ENCODE data around the gene ZNF853.

The ZNF853 gene

DNA sequence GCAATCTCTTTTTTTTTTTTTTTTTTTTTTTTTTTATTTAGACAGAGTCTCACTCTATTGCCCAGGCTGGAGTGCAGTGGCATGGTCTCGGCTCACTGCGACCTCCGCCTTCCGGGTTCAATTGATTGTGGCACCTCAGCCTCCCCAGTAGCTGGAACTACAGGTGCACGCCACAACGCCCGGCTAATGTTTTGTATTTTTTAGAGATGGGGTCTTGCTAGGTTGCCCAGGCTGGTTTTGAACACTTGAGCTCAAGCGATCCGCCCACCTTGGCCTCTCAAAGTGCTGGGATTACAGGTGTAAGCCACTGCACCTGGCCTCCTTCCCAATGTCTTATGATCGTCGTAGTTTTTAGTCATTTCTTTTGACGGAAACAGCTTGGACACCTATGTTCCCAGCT is 6.6 kb upstream of the ZNF853 start:
- DNase-seq (ENCODE audit: low read depth in 1 of 2, low spot score in 1 of 2) = no peak

GRCh38 chr7:6612819-6613218 is 2.6 kb upstream of the ZNF853 start:
- no peak for DNase-seq (ENCODE audit: low read depth in 1 of 2, low spot score in 1 of 2)
- Histone ChIP-seq H3K4me3 (replicated peaks; ENCODE audit: insufficient read depth, low read length) (no peak overlapping the region), H3K27me3 (ENCODE audit: insufficient read depth, poor library complexity, severe bottlenecking) (peaks cover 24% of the 10 kb centered on the region), H3K27ac (replicated peaks) (no peak overlapping the region)
- TF ChIP-seq SPI1 (IDR thresholded peaks at IDR 0.05; ENCODE audit: borderline replicate concordance, low read depth) (no peak), GABPA (IDR thresholded peaks at IDR 0.05; ENCODE audit: low read depth) (no peak), POLR2AphosphoS5 (IDR thresholded peaks at IDR 0.05; ENCODE audit: low read depth) (no peak)
- TF ChIP-seq, protein P1, sequence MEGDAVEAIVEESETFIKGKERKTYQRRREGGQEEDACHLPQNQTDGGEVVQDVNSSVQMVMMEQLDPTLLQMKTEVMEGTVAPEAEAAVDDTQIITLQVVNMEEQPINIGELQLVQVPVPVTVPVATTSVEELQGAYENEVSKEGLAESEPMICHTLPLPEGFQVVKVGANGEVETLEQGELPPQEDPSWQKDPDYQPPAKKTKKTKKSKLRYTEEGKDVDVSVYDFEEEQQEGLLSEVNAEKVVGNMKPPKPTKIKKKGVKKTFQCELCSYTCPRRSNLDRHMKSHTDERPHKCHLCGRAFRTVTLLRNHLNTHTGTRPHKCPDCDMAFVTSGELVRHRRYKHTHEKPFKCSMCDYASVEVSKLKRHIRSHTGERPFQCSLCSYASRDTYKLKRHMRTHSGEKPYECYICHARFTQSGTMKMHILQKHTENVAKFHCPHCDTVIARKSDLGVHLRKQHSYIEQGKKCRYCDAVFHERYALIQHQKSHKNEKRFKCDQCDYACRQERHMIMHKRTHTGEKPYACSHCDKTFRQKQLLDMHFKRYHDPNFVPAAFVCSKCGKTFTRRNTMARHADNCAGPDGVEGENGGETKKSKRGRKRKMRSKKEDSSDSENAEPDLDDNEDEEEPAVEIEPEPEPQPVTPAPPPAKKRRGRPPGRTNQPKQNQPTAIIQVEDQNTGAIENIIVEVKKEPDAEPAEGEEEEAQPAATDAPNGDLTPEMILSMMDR (IDR thresholded peaks at IDR 0.05; ENCODE audit: insufficient read depth, low read length) = no peak
- TF ChIP-seq, protein P2, sequence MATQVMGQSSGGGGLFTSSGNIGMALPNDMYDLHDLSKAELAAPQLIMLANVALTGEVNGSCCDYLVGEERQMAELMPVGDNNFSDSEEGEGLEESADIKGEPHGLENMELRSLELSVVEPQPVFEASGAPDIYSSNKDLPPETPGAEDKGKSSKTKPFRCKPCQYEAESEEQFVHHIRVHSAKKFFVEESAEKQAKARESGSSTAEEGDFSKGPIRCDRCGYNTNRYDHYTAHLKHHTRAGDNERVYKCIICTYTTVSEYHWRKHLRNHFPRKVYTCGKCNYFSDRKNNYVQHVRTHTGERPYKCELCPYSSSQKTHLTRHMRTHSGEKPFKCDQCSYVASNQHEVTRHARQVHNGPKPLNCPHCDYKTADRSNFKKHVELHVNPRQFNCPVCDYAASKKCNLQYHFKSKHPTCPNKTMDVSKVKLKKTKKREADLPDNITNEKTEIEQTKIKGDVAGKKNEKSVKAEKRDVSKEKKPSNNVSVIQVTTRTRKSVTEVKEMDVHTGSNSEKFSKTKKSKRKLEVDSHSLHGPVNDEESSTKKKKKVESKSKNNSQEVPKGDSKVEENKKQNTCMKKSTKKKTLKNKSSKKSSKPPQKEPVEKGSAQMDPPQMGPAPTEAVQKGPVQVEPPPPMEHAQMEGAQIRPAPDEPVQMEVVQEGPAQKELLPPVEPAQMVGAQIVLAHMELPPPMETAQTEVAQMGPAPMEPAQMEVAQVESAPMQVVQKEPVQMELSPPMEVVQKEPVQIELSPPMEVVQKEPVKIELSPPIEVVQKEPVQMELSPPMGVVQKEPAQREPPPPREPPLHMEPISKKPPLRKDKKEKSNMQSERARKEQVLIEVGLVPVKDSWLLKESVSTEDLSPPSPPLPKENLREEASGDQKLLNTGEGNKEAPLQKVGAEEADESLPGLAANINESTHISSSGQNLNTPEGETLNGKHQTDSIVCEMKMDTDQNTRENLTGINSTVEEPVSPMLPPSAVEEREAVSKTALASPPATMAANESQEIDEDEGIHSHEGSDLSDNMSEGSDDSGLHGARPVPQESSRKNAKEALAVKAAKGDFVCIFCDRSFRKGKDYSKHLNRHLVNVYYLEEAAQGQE (IDR thresholded peaks at IDR 0.05; ENCODE audit: insufficient replicate concordance, low read depth) = no peak

More for the DNA sequence above, 6.6 kb upstream of the ZNF853 start:
- Histone ChIP-seq H3K4me3 (replicated peaks; ENCODE audit: insufficient read depth, low read length) (no peak overlapping the region), H3K27ac (replicated peaks) (no peak overlapping the region), H3K27me3 (ENCODE audit: insufficient read depth, poor library complexity, severe bottlenecking) (peaks cover under 1% of the 10 kb centered on the region)
- no peak for TF ChIP-seq POLR2AphosphoS5 (IDR thresholded peaks at IDR 0.05; ENCODE audit: low read depth)
- TF ChIP-seq, protein P1 (IDR thresholded peaks at IDR 0.05; ENCODE audit: insufficient read depth, low read length) = no peak
- TF ChIP-seq SPI1 (IDR thresholded peaks at IDR 0.05; ENCODE audit: borderline replicate concordance, low read depth) = no peak
- TF ChIP-seq, protein P2 (IDR thresholded peaks at IDR 0.05; ENCODE audit: insufficient replicate concordance, low read depth) = no peak
- TF ChIP-seq GABPA (IDR thresholded peaks at IDR 0.05; ENCODE audit: low read depth) = no peak

- TF ChIP-seq, protein P2 (IDR thresholded peaks at IDR 0.05; ENCODE audit: insufficient replicate concordance, low read depth) = no peak
- no peak for TF ChIP-seq GABPA (IDR thresholded peaks at IDR 0.05; ENCODE audit: low read depth)
- TF ChIP-seq, protein P1 (IDR thresholded peaks at IDR 0.05; ENCODE audit: insufficient read depth, low read length) = no peak
- no peak for TF ChIP-seq SPI1 (IDR thresholded peaks at IDR 0.05; ENCODE audit: borderline replicate concordance, low read depth)
- no peak for TF ChIP-seq POLR2AphosphoS5 (IDR thresholded peaks at IDR 0.05; ENCODE audit: low read depth)
- Histone ChIP-seq H3K27ac (replicated peaks) (no peak overlapping the region), H3K27me3 (ENCODE audit: insufficient read depth, poor library complexity, severe bottlenecking) (peaks cover 24% of the 10 kb centered on the region), H3K4me3 (replicated peaks; ENCODE audit: insufficient read depth, low read length) (no peak overlapping the region)
- no peak for DNase-seq (ENCODE audit: low read depth in 1 of 2, low spot score in 1 of 2)
Measured at GRCh38 chr7:6613706-6614105, 1.7 kb upstream of the ZNF853 start.
